Ovary (tissue), 3 donors: ENCODE data around the gene SEC14L1.

Source experiments
- EP300 ChIP-seq: sonication (generic); formaldehyde crosslinking; IDR thresholded peaks from one replicate; pipeline ENCODE4 v1.6.1; 2017; ENCODE audit warnings: antibody characterized with exemption
- POLR2A ChIP-seq: fragments of 450-650 bp; IDR thresholded peaks from one replicate; pipeline ENCODE4 v1.6.1; 2017; ENCODE audit warnings: antibody characterized with exemption, mild to moderate bottlenecking, moderate library complexity
- TF ChIP-seq, protein P1 (sequence below), 3 donors: fragments of 450-650 bp in 2 of 3; fragments of 200-600 bp in 1 of 3; IDR thresholded peaks; one replicate each; pipeline versions ENCODE4 v1.5.1 to v1.8.0; 2016 to 2022; ENCODE audit warnings: antibody characterized with exemption in 3 of 3, mild to moderate bottlenecking in 1 of 3
- donor health status: DM: no; HTN: no; CAD: no.

DNA sequence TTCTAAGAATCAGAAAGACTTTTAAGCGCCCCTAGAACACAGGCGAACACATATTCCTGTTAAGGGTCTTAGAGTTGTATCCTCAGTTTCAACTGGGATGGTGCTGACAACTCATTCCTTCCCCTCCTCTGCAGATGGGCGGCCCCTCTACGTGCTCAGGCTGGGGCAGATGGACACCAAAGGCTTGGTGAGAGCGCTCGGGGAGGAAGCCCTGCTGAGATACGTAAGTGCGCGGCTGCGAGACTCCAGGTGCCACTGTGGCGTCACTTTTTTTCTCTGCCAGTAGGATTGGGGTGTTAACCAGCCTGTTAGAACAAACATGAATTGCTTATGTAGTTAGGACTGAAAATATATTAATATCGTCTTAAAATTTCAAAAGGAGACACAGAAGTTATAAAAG, 62.7 kb downstream of the SEC14L1 start:
- TF ChIP-seq POLR2A (no peak), EP300 (no peak)
- TF ChIP-seq, protein P1, sequence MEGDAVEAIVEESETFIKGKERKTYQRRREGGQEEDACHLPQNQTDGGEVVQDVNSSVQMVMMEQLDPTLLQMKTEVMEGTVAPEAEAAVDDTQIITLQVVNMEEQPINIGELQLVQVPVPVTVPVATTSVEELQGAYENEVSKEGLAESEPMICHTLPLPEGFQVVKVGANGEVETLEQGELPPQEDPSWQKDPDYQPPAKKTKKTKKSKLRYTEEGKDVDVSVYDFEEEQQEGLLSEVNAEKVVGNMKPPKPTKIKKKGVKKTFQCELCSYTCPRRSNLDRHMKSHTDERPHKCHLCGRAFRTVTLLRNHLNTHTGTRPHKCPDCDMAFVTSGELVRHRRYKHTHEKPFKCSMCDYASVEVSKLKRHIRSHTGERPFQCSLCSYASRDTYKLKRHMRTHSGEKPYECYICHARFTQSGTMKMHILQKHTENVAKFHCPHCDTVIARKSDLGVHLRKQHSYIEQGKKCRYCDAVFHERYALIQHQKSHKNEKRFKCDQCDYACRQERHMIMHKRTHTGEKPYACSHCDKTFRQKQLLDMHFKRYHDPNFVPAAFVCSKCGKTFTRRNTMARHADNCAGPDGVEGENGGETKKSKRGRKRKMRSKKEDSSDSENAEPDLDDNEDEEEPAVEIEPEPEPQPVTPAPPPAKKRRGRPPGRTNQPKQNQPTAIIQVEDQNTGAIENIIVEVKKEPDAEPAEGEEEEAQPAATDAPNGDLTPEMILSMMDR (IDR thresholded peaks at IDR 0.05) = no peak
